ENCODE results near the gene ALPK1.

DNA sequence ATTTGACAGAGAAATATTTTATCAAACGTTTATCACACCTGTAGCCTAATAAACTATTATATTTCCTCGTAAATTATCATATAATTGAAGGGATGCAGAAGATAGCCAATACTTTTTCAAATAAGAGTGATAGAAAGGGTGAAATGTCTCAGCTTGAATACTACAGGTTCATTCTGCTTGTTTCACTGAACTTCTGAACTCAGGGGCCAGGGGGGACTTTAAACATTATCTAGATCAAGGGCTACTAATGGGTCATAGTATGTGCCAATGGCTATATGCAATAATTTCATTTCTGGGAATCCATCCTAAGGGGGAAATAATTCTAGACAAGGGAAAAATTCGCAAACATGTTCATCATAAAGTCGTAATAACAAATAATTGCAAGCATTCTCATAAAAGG is 2.6 kb downstream of the ALPK1 start:
- no peak for TF ChIP-seq CTCF (IDR thresholded peaks at IDR 0.05; ENCODE audit: low read length)
- TF ChIP-seq EZH2phosphoT487 (IDR thresholded peaks at IDR 0.05; ENCODE audit: low read length) = no peak
- no peak for TF ChIP-seq EZH2 (optimal IDR thresholded peaks at IDR 0.05; ENCODE audit: low read depth, low read length)
